Measurements from ENCODE around the gene EXOC7. TPM values are rescaled to one million over a fixed set of nuclear protein-coding genes. Genes with fewer than 3 reads are reported as not detected.
"Not testable (repeated sequence)": the region's sequence is repeated elsewhere in the genome, so short reads cannot be mapped to it uniquely, and the experiment has no call there.

EXOC7 gene
- total and polyA plus RNA-seq, 2 donors (not counting 1 experiment from before 2014, with no cell fraction given), result 66.8 to 88.8 TPM

DNA sequence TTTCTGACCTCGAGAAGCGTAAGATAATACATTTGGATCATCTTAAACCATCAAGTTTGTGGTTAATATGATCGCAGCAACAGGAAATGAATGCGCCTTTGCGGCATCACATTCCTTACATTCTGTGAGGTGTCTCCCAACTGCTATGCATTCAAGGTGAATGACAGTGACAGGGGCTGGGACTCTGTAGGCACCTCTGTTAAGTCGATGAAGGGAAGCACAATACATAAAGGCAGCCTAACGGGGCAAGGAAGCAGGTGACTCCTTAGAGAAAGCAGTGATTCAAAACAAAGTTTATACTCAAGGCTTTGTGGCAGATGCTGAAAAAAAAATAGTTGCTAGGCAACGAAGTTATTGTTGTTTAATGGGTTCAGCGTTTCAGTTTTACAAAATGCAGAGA, 54.9 kb downstream of the EXOC7 start:
- no peak overlapping the region for H3K4me2 ChIP-seq (ENCODE audit: extremely low read depth, insufficient read depth, low read length)
- no peak overlapping the region for H2AFZ ChIP-seq (ENCODE audit: low read length)
- peaks cover 18% of the 10 kb centered on the region for H3K36me3 ChIP-seq (ENCODE audit: control insufficient read depth, insufficient read depth, low read length)
- no peaks in the 10 kb centered on the region for H4K20me1 ChIP-seq (ENCODE audit: control insufficient read depth, extremely low read depth, insufficient read depth, low read length)
- no peak overlapping the region for H3K4me3 ChIP-seq (replicated peaks in 1 of 4; ENCODE audit: control extremely low read depth in 1 of 4, insufficient read depth in 1 of 4, low read depth in 3 of 4, low read length in 4 of 4)
- TF ChIP-seq, protein P1, sequence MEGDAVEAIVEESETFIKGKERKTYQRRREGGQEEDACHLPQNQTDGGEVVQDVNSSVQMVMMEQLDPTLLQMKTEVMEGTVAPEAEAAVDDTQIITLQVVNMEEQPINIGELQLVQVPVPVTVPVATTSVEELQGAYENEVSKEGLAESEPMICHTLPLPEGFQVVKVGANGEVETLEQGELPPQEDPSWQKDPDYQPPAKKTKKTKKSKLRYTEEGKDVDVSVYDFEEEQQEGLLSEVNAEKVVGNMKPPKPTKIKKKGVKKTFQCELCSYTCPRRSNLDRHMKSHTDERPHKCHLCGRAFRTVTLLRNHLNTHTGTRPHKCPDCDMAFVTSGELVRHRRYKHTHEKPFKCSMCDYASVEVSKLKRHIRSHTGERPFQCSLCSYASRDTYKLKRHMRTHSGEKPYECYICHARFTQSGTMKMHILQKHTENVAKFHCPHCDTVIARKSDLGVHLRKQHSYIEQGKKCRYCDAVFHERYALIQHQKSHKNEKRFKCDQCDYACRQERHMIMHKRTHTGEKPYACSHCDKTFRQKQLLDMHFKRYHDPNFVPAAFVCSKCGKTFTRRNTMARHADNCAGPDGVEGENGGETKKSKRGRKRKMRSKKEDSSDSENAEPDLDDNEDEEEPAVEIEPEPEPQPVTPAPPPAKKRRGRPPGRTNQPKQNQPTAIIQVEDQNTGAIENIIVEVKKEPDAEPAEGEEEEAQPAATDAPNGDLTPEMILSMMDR (conservative IDR thresholded peaks at IDR 0.05 in 1 of 2, IDR thresholded peaks at IDR 0.05 in 1 of 2; ENCODE audit: low read depth in 1 of 2, low read length in 2 of 2), result no peak
- no peak for TF ChIP-seq EZH2 (IDR thresholded peaks at IDR 0.05; ENCODE audit: low read length, missing control alignments)
- H3K79me2 ChIP-seq (ENCODE audit: control insufficient read depth, insufficient read depth, low read length), result peaks cover 2% of the 10 kb centered on the region
- no peaks in the 10 kb centered on the region for H3K4me1 ChIP-seq (ENCODE audit: control insufficient read depth, extremely low read depth, insufficient read depth, low read length)
- H3K9ac ChIP-seq (ENCODE audit: insufficient read depth, low read length), result no peak overlapping the region
- no peaks in the 10 kb centered on the region for H3K9me3 ChIP-seq (ENCODE audit: control insufficient read depth, insufficient read depth, low read depth, low read length)
- H3K27me3 ChIP-seq (ENCODE audit: control insufficient read depth, insufficient read depth, low read length), result no peaks in the 10 kb centered on the region
- peak in 1 of 2 donors; percentile 66 for DNase-seq (ENCODE audit: low read depth in 2 of 2)
- H3K27ac ChIP-seq (ENCODE audit: insufficient read depth, low read length), result no peak overlapping the region

DNA sequence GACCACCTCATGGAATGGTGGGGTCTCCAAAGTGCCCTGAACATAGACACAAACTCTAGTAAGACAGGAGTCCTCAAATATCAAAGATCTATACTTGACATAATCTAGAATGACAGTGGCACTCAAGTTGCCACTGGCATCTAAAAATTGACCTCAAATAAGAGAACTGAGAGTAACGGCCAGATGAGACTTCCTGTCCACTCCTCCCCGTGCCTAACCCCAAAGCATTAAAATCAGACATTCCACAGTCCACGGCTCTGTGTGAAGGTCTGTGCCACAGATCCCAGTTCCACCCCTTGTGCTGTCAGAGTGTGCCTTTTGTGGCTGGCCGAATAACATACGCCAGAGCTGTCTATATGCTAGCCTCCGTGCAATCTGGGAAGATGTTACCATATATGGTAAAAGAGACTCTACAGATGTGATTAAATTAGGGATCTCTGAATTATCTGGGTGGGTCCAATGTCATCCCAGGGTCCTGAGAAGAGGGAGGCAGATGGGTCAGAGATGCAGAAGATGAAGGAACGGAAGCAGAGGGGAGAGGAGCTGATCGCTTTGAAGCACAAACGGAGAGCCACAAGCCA, 55.5 kb downstream of the EXOC7 start:
- Histone ChIP-seq H3K79me2 (ENCODE audit: control insufficient read depth, insufficient read depth, low read length) (peaks cover 2% of the 10 kb centered on the region), H3K36me3 (ENCODE audit: control insufficient read depth, insufficient read depth, low read length) (peaks cover 22% of the 10 kb centered on the region), H2AFZ (ENCODE audit: low read length) (no peak overlapping the region), H3K27me3 (ENCODE audit: control insufficient read depth, insufficient read depth, low read length) (no peaks in the 10 kb centered on the region), H3K4me1 (ENCODE audit: control insufficient read depth, extremely low read depth, insufficient read depth, low read length) (no peaks in the 10 kb centered on the region), H3K9ac (ENCODE audit: insufficient read depth, low read length) (no peak overlapping the region), H3K9me3 (ENCODE audit: control insufficient read depth, insufficient read depth, low read depth, low read length) (no peaks in the 10 kb centered on the region), H3K4me2 (ENCODE audit: extremely low read depth, insufficient read depth, low read length) (no peak overlapping the region), H3K27ac (ENCODE audit: insufficient read depth, low read length) (no peak overlapping the region), H3K4me3 (replicated peaks in 1 of 4; ENCODE audit: control extremely low read depth in 1 of 4, insufficient read depth in 1 of 4, low read depth in 3 of 4, low read length in 4 of 4) (no peak overlapping the region), H4K20me1 (ENCODE audit: control insufficient read depth, extremely low read depth, insufficient read depth, low read length) (no peaks in the 10 kb centered on the region)
- DNase-seq (ENCODE audit: low read depth in 2 of 2), result no peak
- TF ChIP-seq EZH2 (IDR thresholded peaks at IDR 0.05; ENCODE audit: low read length, missing control alignments), result no peak
- TF ChIP-seq, protein P1 (conservative IDR thresholded peaks at IDR 0.05 in 1 of 2, IDR thresholded peaks at IDR 0.05 in 1 of 2; ENCODE audit: low read depth in 1 of 2, low read length in 2 of 2), result no peak

DNA sequence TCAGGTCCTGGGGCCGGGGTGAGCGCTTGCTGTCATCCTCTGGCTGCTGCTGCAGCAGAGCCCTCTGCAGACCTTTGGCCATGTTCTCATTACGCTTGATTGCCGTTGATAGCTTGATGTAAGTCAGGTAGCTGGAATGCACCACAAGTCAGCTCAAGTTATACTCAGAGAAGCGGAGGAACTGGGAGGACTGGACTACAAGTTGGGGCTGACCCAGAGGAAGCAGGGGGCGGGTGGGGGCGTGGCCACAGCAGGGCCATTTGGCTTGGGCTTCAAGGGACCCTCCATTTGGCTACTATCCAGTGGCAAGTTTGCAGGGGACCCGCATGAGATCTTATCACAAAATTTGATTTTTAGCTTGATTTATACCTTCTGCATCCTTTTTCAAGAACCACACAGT, 57.5 kb downstream of the EXOC7 start:
- Histone ChIP-seq H3K4me3 (replicated peaks in 1 of 4; ENCODE audit: control extremely low read depth in 1 of 4, insufficient read depth in 1 of 4, low read depth in 3 of 4, low read length in 4 of 4) (no peak overlapping the region), H3K36me3 (ENCODE audit: control insufficient read depth, insufficient read depth, low read length) (peaks cover 24% of the 10 kb centered on the region), H3K4me2 (ENCODE audit: extremely low read depth, insufficient read depth, low read length) (no peak overlapping the region), H4K20me1 (ENCODE audit: control insufficient read depth, extremely low read depth, insufficient read depth, low read length) (no peaks in the 10 kb centered on the region), H3K27me3 (ENCODE audit: control insufficient read depth, insufficient read depth, low read length) (no peaks in the 10 kb centered on the region), H3K9me3 (ENCODE audit: control insufficient read depth, insufficient read depth, low read depth, low read length) (no peaks in the 10 kb centered on the region), H3K9ac (ENCODE audit: insufficient read depth, low read length) (no peak overlapping the region), H3K4me1 (ENCODE audit: control insufficient read depth, extremely low read depth, insufficient read depth, low read length) (no peaks in the 10 kb centered on the region), H3K79me2 (ENCODE audit: control insufficient read depth, insufficient read depth, low read length) (peaks cover under 1% of the 10 kb centered on the region), H2AFZ (ENCODE audit: low read length) (no peak overlapping the region), H3K27ac (ENCODE audit: insufficient read depth, low read length) (no peak overlapping the region)
- no peak for TF ChIP-seq EZH2 (IDR thresholded peaks at IDR 0.05; ENCODE audit: low read length, missing control alignments)
- TF ChIP-seq, protein P1 (conservative IDR thresholded peaks at IDR 0.05 in 1 of 2, IDR thresholded peaks at IDR 0.05 in 1 of 2; ENCODE audit: low read depth in 1 of 2, low read length in 2 of 2), result no peak
- no peak for DNase-seq (ENCODE audit: low read depth in 2 of 2)

DNA sequence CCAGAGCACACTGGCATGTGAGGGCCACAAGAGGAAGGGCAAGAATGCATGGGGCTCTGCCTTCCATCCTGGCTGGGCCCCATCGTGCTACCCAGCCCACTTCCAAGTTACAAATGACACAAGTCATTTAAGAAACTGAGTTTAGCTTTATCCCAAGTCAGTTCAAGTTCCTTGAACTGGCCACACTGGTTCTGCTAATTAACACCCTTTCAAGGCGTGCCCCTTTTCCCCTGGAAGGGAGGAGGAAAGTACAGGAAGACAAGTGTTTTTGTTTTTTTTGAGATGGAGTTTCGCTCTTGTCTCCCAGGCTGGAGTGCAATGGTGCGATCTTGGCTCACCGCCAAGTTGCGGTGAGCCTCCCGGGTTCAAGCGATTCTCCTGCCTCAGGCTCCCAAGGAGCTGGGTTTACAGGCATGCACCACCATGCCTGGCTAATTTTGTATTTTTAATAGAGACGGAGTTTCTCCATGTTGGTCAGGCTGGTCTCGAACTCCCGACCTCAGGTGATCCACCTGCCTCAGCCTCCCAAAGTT, 59.0 kb downstream of the EXOC7 start:
- not testable (repeated sequence) for H3K9ac ChIP-seq (ENCODE audit: insufficient read depth, low read length); H4K20me1 ChIP-seq (ENCODE audit: control insufficient read depth, extremely low read depth, insufficient read depth, low read length); H3K4me2 ChIP-seq (ENCODE audit: extremely low read depth, insufficient read depth, low read length); H3K9me3 ChIP-seq (ENCODE audit: control insufficient read depth, insufficient read depth, low read depth, low read length); H3K4me3 ChIP-seq (replicated peaks in 1 of 4; ENCODE audit: control extremely low read depth in 1 of 4, insufficient read depth in 1 of 4, low read depth in 3 of 4, low read length in 4 of 4); H3K27ac ChIP-seq (ENCODE audit: insufficient read depth, low read length); H2AFZ ChIP-seq (ENCODE audit: low read length); DNase-seq (ENCODE audit: low read depth in 2 of 2); H3K79me2 ChIP-seq (ENCODE audit: control insufficient read depth, insufficient read depth, low read length); H3K27me3 ChIP-seq (ENCODE audit: control insufficient read depth, insufficient read depth, low read length); H3K4me1 ChIP-seq (ENCODE audit: control insufficient read depth, extremely low read depth, insufficient read depth, low read length)
- peaks cover 30% of the 10 kb centered on the region for H3K36me3 ChIP-seq (ENCODE audit: control insufficient read depth, insufficient read depth, low read length)

DNA sequence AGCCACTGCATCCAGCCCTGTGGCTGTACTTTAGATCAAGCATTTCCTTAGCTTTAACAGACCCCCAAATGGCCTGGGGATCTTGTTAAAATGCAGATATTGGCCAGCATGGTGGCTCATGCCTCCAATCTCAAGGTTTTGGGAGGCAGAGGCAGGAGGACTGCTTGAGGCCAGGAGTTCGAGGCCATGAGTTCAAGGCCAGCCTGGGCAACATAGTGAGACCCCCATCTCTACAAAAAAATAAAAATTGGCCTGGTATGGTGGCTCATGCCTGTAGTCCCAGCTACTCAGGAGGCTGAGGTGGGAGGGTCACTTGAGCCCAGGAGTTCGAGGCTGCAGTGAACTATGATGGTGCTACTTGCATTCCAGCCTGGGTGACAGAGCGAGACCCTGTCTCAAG, 60.7 kb downstream of the EXOC7 start:
- not testable (repeated sequence) for H2AFZ ChIP-seq (ENCODE audit: low read length); H3K79me2 ChIP-seq (ENCODE audit: control insufficient read depth, insufficient read depth, low read length); H4K20me1 ChIP-seq (ENCODE audit: control insufficient read depth, extremely low read depth, insufficient read depth, low read length); H3K27me3 ChIP-seq (ENCODE audit: control insufficient read depth, insufficient read depth, low read length); H3K9me3 ChIP-seq (ENCODE audit: control insufficient read depth, insufficient read depth, low read depth, low read length); H3K27ac ChIP-seq (ENCODE audit: insufficient read depth, low read length); H3K4me2 ChIP-seq (ENCODE audit: extremely low read depth, insufficient read depth, low read length); DNase-seq (ENCODE audit: low read depth in 2 of 2); H3K4me1 ChIP-seq (ENCODE audit: control insufficient read depth, extremely low read depth, insufficient read depth, low read length); H3K4me3 ChIP-seq (replicated peaks in 1 of 4; ENCODE audit: control extremely low read depth in 1 of 4, insufficient read depth in 1 of 4, low read depth in 3 of 4, low read length in 4 of 4); H3K9ac ChIP-seq (ENCODE audit: insufficient read depth, low read length)
- H3K36me3 ChIP-seq (ENCODE audit: control insufficient read depth, insufficient read depth, low read length), result peaks cover 28% of the 10 kb centered on the region

Data from fibroblast of lung (primary cell).